GM08714 (cell line): ENCODE results near the gene LPO.

Source experiments
- H3K4me3 ChIP-seq: fragments of 200-500 bp; sonication (Bioruptor generic); 2 replicates; pipeline ENCODE4 v1.5.1; 2014; ENCODE audit warnings: mild to moderate bottlenecking, low read length, inconsistent platforms
- ZNF274 ChIP-seq: IDR thresholded peaks from 2 replicates; pipeline ENCODE4 v1.6.1; 2012; ENCODE audit warnings: mild to moderate bottlenecking, low read depth, low read length

The LPO gene

GRCh38 chr17:58306131-58306951, 68.0 kb downstream of the LPO start:
- H3K4me3 ChIP-seq: no peak overlapping the region
- TF ChIP-seq ZNF274: no peak

DNA sequence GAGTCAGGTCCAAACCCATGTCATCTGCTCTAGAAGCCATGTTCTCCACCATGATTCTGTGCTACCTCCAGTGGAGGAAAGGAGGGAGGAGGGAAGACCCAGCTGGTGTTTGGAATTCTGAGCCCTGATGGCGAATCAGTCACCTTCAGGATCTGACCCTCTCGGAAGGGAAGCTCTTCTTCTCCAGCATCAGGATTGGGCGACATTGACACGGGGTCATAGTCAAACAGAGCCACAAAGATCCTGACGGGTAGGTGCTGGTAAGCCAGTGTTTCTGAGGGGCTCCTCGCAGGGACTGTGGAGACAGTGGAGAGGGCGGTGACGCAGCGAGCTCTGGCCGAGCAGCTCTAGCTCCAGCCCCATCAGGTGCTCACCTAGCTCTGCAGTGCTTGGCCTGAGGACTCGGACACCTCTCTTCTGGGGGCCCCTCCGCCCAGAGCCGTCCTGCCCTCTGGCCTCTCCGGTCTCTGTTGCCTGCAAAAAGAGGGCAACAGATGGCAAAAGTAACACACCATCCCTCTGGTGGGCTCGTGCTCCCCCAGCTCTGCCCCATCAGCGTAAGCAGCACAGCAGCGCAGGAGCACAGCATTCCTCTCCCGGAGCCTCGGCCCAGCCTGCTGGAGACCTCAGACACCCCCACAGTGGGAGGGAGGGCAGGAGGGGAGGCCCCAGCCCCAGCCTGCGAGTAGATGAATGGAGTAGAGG, 69.2 kb downstream of the LPO start:
- H3K4me3 ChIP-seq: no peak overlapping the region
- TF ChIP-seq ZNF274: no peak

DNA sequence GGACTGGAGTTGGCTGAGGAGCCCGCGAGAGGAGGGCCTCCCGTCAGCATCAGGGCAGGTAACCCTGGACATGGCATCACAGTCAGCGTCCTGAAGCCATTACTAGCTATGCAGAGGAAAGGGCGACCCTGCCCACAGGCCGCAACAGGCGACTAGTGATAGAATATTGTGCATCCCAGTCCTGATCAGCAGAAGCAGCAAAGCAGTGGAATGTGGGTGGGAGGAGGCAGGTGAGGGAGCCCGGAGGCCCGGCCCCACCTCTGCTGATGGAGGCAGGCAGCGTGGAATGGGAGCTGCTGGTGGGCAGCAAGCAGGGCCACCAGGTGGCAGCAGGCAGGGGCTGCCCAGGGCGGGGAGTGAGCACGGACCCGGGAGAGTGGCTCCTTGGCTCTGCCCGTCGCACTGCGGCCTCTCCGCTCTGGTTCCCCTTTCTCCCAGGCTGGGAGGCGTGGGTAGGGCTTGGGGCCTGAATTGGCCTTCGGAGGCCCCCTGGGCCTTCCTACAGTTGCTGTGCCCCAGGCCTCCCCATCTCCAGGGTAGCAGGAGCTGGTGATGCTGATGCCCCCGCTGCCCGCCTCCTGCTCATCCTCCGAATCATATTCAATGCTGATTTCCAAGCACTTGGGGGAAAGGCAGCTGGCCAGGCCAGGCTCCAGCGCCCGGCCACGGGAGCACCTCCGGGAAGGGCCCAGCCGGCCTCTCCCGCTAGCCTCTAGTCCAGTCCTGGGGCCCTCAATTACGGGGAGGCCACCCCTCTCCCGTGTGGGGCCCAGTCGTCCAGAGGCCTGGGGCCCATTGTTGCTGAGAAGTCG, 70.0 kb downstream of the LPO start:
- H3K4me3 ChIP-seq: no peak overlapping the region
- no peak for TF ChIP-seq ZNF274

- no peak for TF ChIP-seq ZNF274
- H3K4me3 ChIP-seq: no peak overlapping the region
Observed at GRCh38 chr17:58308985-58309917, 70.9 kb downstream of the LPO start.

DNA sequence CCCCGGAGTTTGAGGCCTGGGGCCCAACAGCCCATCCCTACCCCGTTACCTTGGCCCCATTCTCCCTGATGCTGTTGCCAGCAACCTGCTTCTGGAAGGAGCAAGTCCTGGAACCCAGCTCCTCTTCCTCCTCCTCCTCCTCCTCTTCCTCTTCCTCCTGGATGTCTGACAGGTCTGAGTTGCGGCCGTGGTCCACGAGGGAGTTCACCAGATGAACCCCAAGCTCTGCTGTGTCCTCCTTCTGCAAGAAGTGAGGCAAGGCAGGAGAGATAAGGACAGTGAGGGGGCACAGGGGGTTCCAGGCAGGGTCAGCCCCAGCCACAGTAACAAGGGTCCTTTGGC, 71.5 kb downstream of the LPO start:
- no peak for TF ChIP-seq ZNF274
- H3K4me3 ChIP-seq: no peak overlapping the region

DNA sequence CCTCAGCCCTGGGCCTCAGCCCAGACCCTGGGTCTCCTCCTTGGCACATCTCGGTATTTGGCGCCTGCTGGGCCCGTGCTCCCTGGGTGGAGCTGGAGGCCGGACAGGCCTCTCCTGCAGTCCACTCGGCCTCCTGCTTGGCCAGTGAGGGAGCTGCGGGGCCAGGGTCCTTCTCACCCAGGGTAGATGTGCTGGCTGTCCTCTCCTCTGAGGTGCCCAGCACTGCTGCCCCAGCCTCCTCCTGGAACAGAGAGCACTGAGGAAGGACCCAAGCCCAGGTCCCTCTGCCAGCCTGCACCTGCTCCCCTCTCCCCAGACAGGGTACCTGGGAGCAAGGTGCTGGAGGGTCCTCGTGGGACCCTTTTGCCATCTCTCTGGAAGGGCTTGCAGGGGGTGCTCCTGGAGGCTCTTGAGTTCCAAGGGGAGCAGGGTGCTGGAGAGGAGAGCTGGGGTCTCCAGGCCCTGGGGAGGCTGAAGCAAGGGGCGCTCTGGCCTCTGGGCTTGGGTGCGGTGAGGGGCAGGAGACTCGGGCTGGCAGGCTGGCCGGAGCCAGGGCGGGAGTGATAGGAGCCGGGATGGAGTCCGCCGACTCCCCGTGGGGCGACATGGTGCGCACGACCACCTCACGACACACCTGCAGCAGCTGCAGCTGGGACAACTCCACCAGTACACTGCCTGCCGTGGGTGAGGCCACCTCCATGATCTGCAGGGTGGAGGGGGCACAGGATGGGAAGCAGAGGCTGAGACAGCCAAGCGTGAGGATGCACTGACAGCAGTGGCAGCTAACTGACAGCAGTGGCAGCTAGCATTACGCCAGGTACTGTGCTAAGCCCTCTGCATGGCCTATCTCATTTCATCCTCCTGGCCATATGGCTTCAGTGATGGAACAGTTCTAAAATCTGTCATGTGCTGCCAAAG, 72.4 kb downstream of the LPO start:
- no peak overlapping the region for H3K4me3 ChIP-seq
- no peak for TF ChIP-seq ZNF274

GRCh38 chr17:58311429-58311894, 73.1 kb downstream of the LPO start:
- no peak overlapping the region for H3K4me3 ChIP-seq
- TF ChIP-seq ZNF274: no peak

- H3K4me3 ChIP-seq: no peak overlapping the region
- TF ChIP-seq ZNF274: no peak
Observed at GRCh38 chr17:58312021-58312630, 73.7 kb downstream of the LPO start.

- TF ChIP-seq ZNF274: no peak
- H3K4me3 ChIP-seq: no peak overlapping the region
Observed at GRCh38 chr17:58312829-58313228, 74.4 kb downstream of the LPO start.

- H3K4me3 ChIP-seq: no peak overlapping the region
- no peak for TF ChIP-seq ZNF274
Observed at GRCh38 chr17:58313815-58314705, 75.7 kb downstream of the LPO start.

DNA sequence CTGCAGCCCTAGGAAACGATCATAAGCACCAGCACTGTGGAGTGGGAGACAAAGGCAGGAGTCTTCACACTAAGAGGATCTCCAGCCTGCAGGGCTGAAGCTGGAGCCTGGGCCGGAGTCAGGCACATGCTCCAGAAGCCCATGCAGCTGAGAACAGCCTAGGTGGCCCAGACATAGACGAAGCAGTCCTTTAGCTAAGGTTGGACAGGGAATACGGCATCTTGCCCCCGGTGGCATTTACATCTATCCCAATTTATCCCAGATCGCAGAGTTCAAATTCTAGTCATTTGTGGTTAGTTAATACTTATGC, 76.3 kb downstream of the LPO start:
- TF ChIP-seq ZNF274: no peak

More for the DNA sequence above, 76.3 kb downstream of the LPO start:
- H3K4me3 ChIP-seq: no peak overlapping the region
